ENCODE data around the gene PDE1C. TPM values are rescaled to one million over a fixed set of nuclear protein-coding genes. Genes with fewer than 3 reads are reported as not detected.

The PDE1C gene
- total RNA-seq, 1 donor from 2014 or later = 2.3 TPM

DNA sequence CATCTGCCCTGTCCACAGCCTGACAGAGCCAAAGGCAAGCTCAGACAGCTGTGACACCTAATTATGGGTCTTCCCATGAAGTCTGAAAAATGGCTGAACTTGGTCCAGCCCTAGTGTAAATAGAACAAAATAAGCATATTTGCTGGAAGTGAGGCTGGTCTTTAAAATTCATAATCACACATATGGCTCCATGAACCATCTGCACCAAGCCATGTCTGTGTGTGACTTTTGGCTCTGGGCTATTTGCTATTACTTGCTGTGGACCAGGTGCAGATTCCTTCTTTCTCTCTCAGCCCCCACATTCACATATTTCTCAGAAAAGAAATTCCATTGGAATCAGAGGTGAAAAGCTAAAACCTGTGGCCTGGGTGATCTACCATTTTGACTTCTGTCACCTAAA lies 175.9 kb downstream of the PDE1C start:
- DNase-seq (ENCODE audit: low read depth) = no peak
- TF ChIP-seq, protein P1, sequence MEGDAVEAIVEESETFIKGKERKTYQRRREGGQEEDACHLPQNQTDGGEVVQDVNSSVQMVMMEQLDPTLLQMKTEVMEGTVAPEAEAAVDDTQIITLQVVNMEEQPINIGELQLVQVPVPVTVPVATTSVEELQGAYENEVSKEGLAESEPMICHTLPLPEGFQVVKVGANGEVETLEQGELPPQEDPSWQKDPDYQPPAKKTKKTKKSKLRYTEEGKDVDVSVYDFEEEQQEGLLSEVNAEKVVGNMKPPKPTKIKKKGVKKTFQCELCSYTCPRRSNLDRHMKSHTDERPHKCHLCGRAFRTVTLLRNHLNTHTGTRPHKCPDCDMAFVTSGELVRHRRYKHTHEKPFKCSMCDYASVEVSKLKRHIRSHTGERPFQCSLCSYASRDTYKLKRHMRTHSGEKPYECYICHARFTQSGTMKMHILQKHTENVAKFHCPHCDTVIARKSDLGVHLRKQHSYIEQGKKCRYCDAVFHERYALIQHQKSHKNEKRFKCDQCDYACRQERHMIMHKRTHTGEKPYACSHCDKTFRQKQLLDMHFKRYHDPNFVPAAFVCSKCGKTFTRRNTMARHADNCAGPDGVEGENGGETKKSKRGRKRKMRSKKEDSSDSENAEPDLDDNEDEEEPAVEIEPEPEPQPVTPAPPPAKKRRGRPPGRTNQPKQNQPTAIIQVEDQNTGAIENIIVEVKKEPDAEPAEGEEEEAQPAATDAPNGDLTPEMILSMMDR (IDR thresholded peaks at IDR 0.05; ENCODE audit: insufficient read depth, low read length, poor library complexity, severe bottlenecking) = no peak
- H3K36me3 ChIP-seq (ENCODE audit: control insufficient read depth, insufficient read depth, low read length) = no peaks in the 10 kb centered on the region
- H3K27me3 ChIP-seq (ENCODE audit: control insufficient read depth, insufficient read depth, low read length) = no peaks in the 10 kb centered on the region
- H3K4me3 ChIP-seq (ENCODE audit: low read depth, low read length) = no peak overlapping the region

DNA sequence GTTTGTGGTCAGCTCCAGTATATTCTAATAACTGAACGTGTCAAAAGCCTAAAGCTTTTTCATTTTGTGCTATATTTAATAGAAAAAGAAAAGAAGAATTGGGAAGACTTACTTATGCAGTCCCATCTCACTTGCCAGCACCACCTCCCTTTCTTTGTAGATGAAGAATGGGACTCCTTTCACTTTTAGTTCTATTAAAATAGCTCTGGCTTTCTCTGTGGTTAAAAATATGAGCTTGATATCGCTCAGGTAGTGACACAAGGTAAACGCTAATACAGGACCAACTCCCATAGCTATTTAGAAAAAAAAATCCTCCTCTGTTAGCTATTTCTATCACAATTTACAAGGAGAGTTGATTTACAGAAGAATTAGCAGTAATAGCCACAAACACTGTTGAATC lies 176.8 kb downstream of the PDE1C start:
- no peak for DNase-seq (ENCODE audit: low read depth)
- Histone ChIP-seq H3K4me3 (ENCODE audit: low read depth, low read length) (no peak overlapping the region), H3K36me3 (ENCODE audit: control insufficient read depth, insufficient read depth, low read length) (no peaks in the 10 kb centered on the region), H3K27me3 (ENCODE audit: control insufficient read depth, insufficient read depth, low read length) (no peaks in the 10 kb centered on the region)
- TF ChIP-seq, protein P1 (IDR thresholded peaks at IDR 0.05; ENCODE audit: insufficient read depth, low read length, poor library complexity, severe bottlenecking) = no peak

DNA sequence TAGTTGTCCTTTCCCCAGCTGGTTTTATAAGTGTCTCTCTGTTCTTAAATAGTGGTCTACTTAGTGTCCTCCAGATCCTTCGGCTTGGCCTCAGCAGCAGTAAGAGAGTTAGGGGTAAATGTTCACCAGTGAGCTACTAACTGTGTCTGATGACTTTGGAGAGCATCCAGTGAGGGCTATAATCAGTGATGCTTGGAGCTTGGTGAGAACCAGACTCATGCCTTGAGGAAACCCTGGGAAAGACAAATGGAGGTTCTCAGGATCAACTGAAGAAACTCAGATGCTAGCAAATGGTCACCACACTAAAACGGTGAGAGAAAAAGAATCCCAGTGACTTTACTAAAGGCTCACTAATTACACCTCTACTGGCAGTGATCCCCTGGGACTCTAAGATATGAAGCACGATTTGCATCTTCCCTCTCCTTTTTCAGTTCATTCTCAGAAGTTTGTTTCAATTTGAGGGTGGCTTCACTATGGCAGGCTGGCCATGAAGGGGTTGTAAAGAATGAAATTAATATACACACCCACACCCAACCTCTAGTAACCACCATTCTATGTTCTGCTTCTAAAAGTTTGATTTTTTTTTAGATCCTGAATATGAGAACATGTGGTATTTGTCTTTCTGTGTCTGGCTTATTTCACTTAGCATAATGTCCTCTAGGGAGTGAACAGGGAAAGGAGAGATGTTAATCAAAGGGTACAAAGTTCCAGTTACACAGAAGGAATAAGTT lies 177.9 kb downstream of the PDE1C start:
- Histone ChIP-seq H3K36me3 (ENCODE audit: control insufficient read depth, insufficient read depth, low read length) (no peaks in the 10 kb centered on the region), H3K4me3 (ENCODE audit: low read depth, low read length) (no peak overlapping the region), H3K27me3 (ENCODE audit: control insufficient read depth, insufficient read depth, low read length) (no peaks in the 10 kb centered on the region)
- TF ChIP-seq, protein P1 (IDR thresholded peaks at IDR 0.05; ENCODE audit: insufficient read depth, low read length, poor library complexity, severe bottlenecking) = no peak
- no peak for DNase-seq (ENCODE audit: low read depth)

DNA sequence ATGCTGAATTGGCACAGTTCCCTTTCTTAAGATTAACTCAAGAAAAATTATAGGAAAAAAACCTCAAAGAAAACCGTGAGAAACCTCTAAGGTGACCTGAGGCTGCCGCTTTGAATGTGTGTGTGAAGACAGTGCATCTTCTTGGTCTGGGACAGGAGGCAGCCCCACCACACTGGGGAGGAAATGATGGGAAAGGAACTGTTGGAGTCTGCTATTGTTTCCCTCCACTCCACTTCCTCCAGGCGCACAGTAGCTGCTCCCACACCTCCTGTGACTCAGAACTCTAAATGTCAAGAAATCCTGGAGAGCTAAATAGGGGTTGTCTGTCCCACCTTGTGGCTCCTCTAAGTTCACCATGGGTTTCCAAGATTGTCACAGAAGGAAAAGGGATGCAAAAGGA lies 179.4 kb downstream of the PDE1C start:
- no peaks in the 10 kb centered on the region for H3K27me3 ChIP-seq (ENCODE audit: control insufficient read depth, insufficient read depth, low read length)
- DNase-seq (ENCODE audit: low read depth) = no peak
- TF ChIP-seq, protein P1 (IDR thresholded peaks at IDR 0.05; ENCODE audit: insufficient read depth, low read length, poor library complexity, severe bottlenecking) = no peak
- H3K4me3 ChIP-seq (ENCODE audit: low read depth, low read length) = no peak overlapping the region
- no peaks in the 10 kb centered on the region for H3K36me3 ChIP-seq (ENCODE audit: control insufficient read depth, insufficient read depth, low read length)

DNA sequence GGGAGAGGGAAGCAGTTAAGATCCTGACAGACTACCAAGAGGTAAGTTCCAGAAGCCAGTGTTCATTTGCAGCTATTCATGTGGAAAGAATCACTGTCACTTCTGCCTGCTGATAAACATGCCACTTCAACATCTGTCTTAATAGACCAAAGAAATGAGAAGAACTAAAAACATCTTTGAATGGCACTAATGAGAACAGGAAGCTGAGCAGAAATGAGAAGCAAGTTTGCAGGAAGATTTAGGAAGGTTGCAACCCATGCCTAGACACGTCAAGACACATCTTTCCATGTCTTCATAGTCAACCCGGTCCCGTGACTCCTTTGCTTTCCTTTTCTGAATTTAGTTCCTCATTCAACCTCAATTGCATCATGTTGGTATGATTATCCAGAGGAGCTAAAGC lies 180.0 kb downstream of the PDE1C start:
- Histone ChIP-seq H3K4me3 (ENCODE audit: low read depth, low read length) (no peak overlapping the region), H3K27me3 (ENCODE audit: control insufficient read depth, insufficient read depth, low read length) (no peaks in the 10 kb centered on the region), H3K36me3 (ENCODE audit: control insufficient read depth, insufficient read depth, low read length) (no peaks in the 10 kb centered on the region)
- TF ChIP-seq, protein P1 (IDR thresholded peaks at IDR 0.05; ENCODE audit: insufficient read depth, low read length, poor library complexity, severe bottlenecking) = no peak
- DNase-seq (ENCODE audit: low read depth) = no peak

DNA sequence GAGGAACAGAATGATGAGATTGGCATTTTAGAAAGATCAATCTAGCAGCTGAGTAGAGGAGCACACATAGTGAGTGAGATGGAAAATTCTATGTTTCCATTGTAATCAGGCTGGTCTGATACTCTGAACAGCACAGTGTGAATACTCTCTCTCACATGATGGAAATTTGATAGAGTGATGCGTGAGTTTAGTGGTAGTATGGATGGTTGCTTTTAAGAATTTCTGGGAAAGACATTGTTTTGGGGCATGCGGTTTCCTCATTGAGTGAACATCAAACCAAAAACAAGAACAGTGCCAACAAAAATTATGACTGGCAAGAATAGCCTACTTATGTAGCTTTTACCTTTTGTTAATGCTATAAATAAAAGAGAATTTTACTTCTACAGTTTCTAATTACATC lies 183.2 kb downstream of the PDE1C start:
- TF ChIP-seq, protein P1 (IDR thresholded peaks at IDR 0.05; ENCODE audit: insufficient read depth, low read length, poor library complexity, severe bottlenecking) = no peak
- no peaks in the 10 kb centered on the region for H3K36me3 ChIP-seq (ENCODE audit: control insufficient read depth, insufficient read depth, low read length)
- H3K27me3 ChIP-seq (ENCODE audit: control insufficient read depth, insufficient read depth, low read length) = no peaks in the 10 kb centered on the region
- no peak for DNase-seq (ENCODE audit: low read depth)
- H3K4me3 ChIP-seq (ENCODE audit: low read depth, low read length) = no peak overlapping the region

Measured in kidney epithelial cell (primary cell).